ENCODE measurements around the gene NUBP2. TPM values are rescaled to one million over a fixed set of nuclear protein-coding genes. Genes with fewer than 3 reads are reported as not detected.

The NUBP2 gene
- total RNA-seq, 4 donors from 2014 or later = 15.3 to 165 (median 59.6) TPM

DNA sequence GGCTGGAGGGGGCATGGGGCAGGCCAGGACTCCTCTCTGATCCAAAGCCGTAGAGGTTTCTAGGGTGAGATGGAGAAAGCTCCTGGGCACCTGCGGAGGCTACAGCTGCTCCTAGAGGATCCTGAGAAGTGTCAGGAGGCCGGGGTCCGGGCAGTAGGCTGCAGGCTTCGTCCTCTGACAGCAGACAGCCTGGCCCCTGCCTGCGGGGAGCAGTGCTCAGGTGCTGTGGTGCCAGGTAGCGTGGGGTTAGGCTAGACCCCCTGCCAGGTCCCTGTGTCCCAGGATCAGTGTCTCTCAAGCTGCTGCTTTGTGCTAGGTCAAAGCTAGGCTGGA, 8.3 kb upstream of the NUBP2 start:
- no peaks in the 10 kb centered on the region for H3K27me3 ChIP-seq
- H3K27ac ChIP-seq = peak overlapping the region in 2 of 4 donors; percentile 95 to 97
- no peak for DNase-seq
- H3K36me3 ChIP-seq = peaks cover 0 to 10% (median 5%) of the 10 kb centered on the region in 4 donors
- in situ Hi-C loops (cut with MboI; ENCODE audit: low pct_ligation_motif_present in 1 of 4, low pct_unique_long_range_greater_than_20kb in 1 of 4, low sequenced_read_pairs in 3 of 4) = no loop called here
- peaks cover 16 to 42% (median 32%) of the 10 kb centered on the region in 4 donors for H3K4me1 ChIP-seq
- TF ChIP-seq, protein P1, sequence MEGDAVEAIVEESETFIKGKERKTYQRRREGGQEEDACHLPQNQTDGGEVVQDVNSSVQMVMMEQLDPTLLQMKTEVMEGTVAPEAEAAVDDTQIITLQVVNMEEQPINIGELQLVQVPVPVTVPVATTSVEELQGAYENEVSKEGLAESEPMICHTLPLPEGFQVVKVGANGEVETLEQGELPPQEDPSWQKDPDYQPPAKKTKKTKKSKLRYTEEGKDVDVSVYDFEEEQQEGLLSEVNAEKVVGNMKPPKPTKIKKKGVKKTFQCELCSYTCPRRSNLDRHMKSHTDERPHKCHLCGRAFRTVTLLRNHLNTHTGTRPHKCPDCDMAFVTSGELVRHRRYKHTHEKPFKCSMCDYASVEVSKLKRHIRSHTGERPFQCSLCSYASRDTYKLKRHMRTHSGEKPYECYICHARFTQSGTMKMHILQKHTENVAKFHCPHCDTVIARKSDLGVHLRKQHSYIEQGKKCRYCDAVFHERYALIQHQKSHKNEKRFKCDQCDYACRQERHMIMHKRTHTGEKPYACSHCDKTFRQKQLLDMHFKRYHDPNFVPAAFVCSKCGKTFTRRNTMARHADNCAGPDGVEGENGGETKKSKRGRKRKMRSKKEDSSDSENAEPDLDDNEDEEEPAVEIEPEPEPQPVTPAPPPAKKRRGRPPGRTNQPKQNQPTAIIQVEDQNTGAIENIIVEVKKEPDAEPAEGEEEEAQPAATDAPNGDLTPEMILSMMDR (IDR thresholded peaks at IDR 0.05) = no peak
- no peak for TF ChIP-seq EP300 (IDR thresholded peaks at IDR 0.05; ENCODE audit: low read depth)
- TF ChIP-seq POLR2A (IDR thresholded peaks at IDR 0.05) = no peak
- TF ChIP-seq POLR2AphosphoS5 (IDR thresholded peaks at IDR 0.05) = no peak
- intact Hi-C loops (cut with DNase I; ENCODE audit: low total_unique reads) = no loop called here
- WGBS, 2 donors (ENCODE audit: low coverage in 1 of 2) = 69% methylated on average over 6 of the region's 7 CpGs; no CpG with 5 or more reads in 1 of the 2 donors
- peak overlapping the region in 2 of 4 donors; percentile 91 to 94 for H3K4me3 ChIP-seq
- H3K9me3 ChIP-seq = no peaks in the 10 kb centered on the region

DNA sequence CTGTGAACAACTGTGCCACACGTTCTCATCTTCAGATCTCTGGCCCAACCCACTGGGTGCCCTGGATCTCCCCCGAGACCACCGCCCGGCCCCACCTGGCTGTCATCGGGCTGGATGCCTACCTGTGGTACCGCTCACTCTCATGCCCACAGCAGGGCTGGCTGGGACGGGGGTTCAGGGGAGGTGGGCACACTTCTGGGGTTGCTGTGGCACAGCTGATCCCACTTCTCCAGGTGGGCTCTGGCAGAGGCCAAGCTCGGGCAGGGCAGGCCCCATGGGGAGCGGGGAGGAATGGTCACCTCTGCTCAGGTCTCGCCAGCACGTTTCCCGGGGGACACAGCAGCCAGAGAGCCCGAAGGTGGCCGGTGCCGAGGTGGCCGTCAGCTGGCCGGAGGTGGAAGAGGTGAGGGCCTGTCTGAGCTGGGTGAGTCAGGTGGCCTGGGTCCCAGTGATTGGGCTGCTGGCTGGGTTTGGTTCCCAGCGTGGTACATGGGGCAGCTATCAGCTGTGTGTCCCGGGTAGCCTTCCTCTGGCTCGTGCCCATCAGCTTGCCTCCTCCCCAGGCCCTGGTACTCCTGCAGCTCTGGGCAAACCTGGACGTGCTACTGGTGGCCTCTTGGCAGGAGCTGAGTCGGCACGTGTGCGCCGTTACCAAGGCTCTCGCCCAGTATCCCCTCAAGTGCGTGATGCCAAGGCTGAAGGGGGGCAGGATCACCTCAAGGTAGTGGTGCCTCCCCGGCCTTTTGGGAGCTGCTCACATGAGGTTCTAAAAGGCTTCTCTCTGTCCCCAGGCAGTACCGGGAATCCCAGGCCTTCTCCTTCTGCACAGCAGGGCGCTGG, 7.5 kb upstream of the NUBP2 start:
- Histone ChIP-seq H3K4me3 (no peak overlapping the region), H3K9me3 (no peaks in the 10 kb centered on the region), H3K36me3 (peaks cover 0 to 10% (median 5%) of the 10 kb centered on the region in 4 donors), H3K27me3 (no peaks in the 10 kb centered on the region), H3K27ac (no peak overlapping the region), H3K4me1 (peaks cover 10 to 41% (median 24%) of the 10 kb centered on the region in 4 donors)
- peak; percentile 8 for DNase-seq
- 90% methylated on average over 22 of the region's 30 CpGs; no CpG with 5 or more reads in 1 of the 2 donors for WGBS, 2 donors (ENCODE audit: low coverage in 1 of 2)
- in situ Hi-C loops (cut with MboI; ENCODE audit: low pct_ligation_motif_present in 1 of 4, low pct_unique_long_range_greater_than_20kb in 1 of 4, low sequenced_read_pairs in 3 of 4) (no loop called here), intact Hi-C loops (cut with DNase I; ENCODE audit: low total_unique reads) (no loop called here)
- TF ChIP-seq EP300 (IDR thresholded peaks at IDR 0.05; ENCODE audit: low read depth) (no peak), POLR2AphosphoS5 (IDR thresholded peaks at IDR 0.05) (no peak), POLR2A (IDR thresholded peaks at IDR 0.05) (no peak)
- TF ChIP-seq, protein P1 (IDR thresholded peaks at IDR 0.05) = no peak

DNA sequence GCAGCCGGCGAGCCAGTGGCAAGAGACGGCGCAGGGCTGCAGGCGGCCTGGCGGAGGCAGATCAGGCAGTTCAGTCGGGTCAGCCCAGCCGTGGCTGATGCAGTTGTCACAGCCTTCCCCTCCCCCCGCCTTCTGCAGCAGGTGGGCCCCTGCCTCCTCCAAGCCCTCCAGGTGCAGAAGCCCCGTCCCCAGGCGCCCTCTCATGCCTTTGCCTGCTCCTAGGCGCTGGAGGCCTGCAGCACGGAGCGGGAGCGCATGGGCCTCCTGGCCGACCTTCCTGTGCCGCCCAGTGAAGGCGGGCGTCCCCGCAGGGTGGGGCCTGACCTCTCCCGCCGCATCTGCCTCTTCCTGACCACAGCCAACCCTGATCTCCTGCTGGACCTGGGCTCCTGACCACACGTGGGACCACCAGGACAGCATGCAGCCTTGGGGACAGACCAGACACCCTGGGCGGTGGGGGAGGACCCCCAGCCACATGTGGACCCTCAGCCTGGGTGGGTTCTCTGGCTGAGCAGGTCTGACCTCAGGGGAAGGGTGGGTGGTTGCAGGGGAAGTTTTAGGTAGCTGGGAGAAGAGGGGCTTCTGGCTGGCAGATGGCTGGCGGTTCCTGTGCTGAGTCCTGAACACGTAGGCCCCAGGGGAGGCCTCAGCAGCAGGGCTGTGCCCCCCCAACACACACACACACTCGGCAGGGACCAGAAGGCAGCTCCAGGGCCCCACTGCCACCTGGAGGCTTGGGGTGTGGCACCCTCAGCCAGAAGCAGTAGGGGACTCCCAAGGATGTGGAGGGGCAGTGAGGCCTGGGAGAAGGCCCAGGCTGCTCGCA, 6.7 kb upstream of the NUBP2 start:
- in situ Hi-C loops (cut with MboI; ENCODE audit: low pct_ligation_motif_present in 1 of 4, low pct_unique_long_range_greater_than_20kb in 1 of 4, low sequenced_read_pairs in 3 of 4) = no loop called here

More for the DNA sequence above, 6.7 kb upstream of the NUBP2 start:
- H3K4me1 ChIP-seq = peaks cover 12 to 38% (median 25%) of the 10 kb centered on the region in 4 donors
- no peak overlapping the region for H3K27ac ChIP-seq
- intact Hi-C loops (cut with DNase I; ENCODE audit: low total_unique reads) = no loop called here
- no peaks in the 10 kb centered on the region for H3K9me3 ChIP-seq
- peak; percentile 8 for DNase-seq
- no peaks in the 10 kb centered on the region for H3K27me3 ChIP-seq
- H3K36me3 ChIP-seq = peaks cover 0 to 10% (median 5%) of the 10 kb centered on the region in 4 donors
- TF ChIP-seq POLR2A (IDR thresholded peaks at IDR 0.05) (no peak), POLR2AphosphoS5 (IDR thresholded peaks at IDR 0.05) (no peak), EP300 (IDR thresholded peaks at IDR 0.05; ENCODE audit: low read depth) (no peak)
- TF ChIP-seq, protein P1 (IDR thresholded peaks at IDR 0.05) = no peak
- no peak overlapping the region for H3K4me3 ChIP-seq
- WGBS, 2 donors (ENCODE audit: low coverage in 1 of 2) = 84% methylated on average over 14 of the region's 28 CpGs; no CpG with 5 or more reads in 1 of the 2 donors

Measured in transverse colon (tissue), 4 donors.